ENCODE measurements around the gene MTMR1.

Gene MTMR1

GRCh38 chrX:150698981-150699380 lies 5.8 kb downstream of the MTMR1 start:
- no peak for TF ChIP-seq CTCF (IDR thresholded peaks at IDR 0.05)

- TF ChIP-seq CTCF (IDR thresholded peaks at IDR 0.05) = no peak
These were observed 6.9 kb downstream of the MTMR1 start for GRCh38 chrX:150700107-150700506.

GRCh38 chrX:150701377-150701776 lies 8.2 kb downstream of the MTMR1 start:
- no peak for TF ChIP-seq CTCF (IDR thresholded peaks at IDR 0.05)

- TF ChIP-seq CTCF (IDR thresholded peaks at IDR 0.05) = no peak
These were observed 9.9 kb downstream of the MTMR1 start for GRCh38 chrX:150702966-150703694.

- no peak for TF ChIP-seq CTCF (IDR thresholded peaks at IDR 0.05)
These were observed 10.4 kb downstream of the MTMR1 start for GRCh38 chrX:150703695-150703974.

- no peak for TF ChIP-seq CTCF (IDR thresholded peaks at IDR 0.05)
These were observed 10.9 kb downstream of the MTMR1 start for GRCh38 chrX:150704030-150704613.

- TF ChIP-seq CTCF (IDR thresholded peaks at IDR 0.05) = no peak
These were observed 19.4 kb downstream of the MTMR1 start for GRCh38 chrX:150712619-150713018.

- no peak for TF ChIP-seq CTCF (IDR thresholded peaks at IDR 0.05)
These were observed 22.0 kb downstream of the MTMR1 start for GRCh38 chrX:150715184-150715583.
